Mucosa of descending colon (tissue), 3 donors: Measurements from ENCODE around the gene KCNQ5. TPM values are rescaled to one million over a fixed set of nuclear protein-coding genes. Genes with fewer than 3 reads are reported as not detected.

ENCODE experiments used
- ATAC-seq: fragments of 200-7000 bp; cut with Tn5 transposase; one replicate; pipeline ENCODE4 v1.9.1; 2020; ENCODE audit warnings: mild to moderate bottlenecking, moderate library complexity
- DNase-seq, 3 donors: peaks; one replicate each; pipeline ENCODE4 v3.0.0-alpha.2; 2020
- H3K36me3 ChIP-seq: fragments of 200-600 bp; one replicate; pipeline ENCODE4 v1.8.0; 2021; ENCODE audit warnings: low read depth, mild to moderate bottlenecking
- H3K4me1 ChIP-seq: fragments of 200-600 bp; one replicate; pipeline ENCODE4 v1.8.0; 2021; ENCODE audit warnings: low read depth, mild to moderate bottlenecking
- H3K4me3 ChIP-seq: fragments of 200-600 bp; one replicate; pipeline ENCODE4 v1.8.0; 2021; ENCODE audit warnings: mild to moderate bottlenecking
- H3K9me3 ChIP-seq: fragments of 200-600 bp; one replicate; pipeline ENCODE4 v1.8.0; 2021; ENCODE audit warnings: mild to moderate bottlenecking
- CTCF ChIP-seq: fragments of 200-600 bp; IDR thresholded peaks from one replicate; pipeline ENCODE4 v1.8.0; 2022; ENCODE audit warnings: antibody characterized with exemption, mild to moderate bottlenecking
- intact Hi-C, 2 donors: fragments of 100-400 bp; cut with DNase I in 1 of 2; cut with micrococcal nuclease in 1 of 2; formaldehyde crosslinking; loops; one replicate each; pipeline versions ENCODE4 v1.11.0 to v1.11.1; 2022; cut with DNase I, micrococcal nuclease
- total RNA-seq, 3 donors: library from RNA; stranded (reverse); fragmentation: NEBNext Ultra II Directional in 2 of 3; extraction: Animal tissue kit (Norgen Biotek cat#: 25700) in 2 of 3; gene quantifications; one replicate each; pipeline versions ENCODE4 v1.2.1 to v1.2.4, GENCODE V29; 2021 to 2023
- donor health status: DM: no; HTN: no; CAD: no; lungs with moderate emphysema.
- donor health status: DM: no; HTN: no; CAD: no.
- donor health status: DM: no; HTN: yes; CAD: no.

KCNQ5 gene
- total RNA-seq, 3 donors from 2014 or later: 0.14 to 2.3 (median 0.17) TPM

GRCh38 chr6:72716916-72717315 lies 95.1 kb downstream of the KCNQ5 start:
- DNase-seq: no peak
- no peak for TF ChIP-seq CTCF
- intact Hi-C loops: no loop called here
- no peaks in the 10 kb centered on the region for H3K9me3 ChIP-seq
- no peak for ATAC-seq
- H3K36me3 ChIP-seq: no peaks in the 10 kb centered on the region
- no peak overlapping the region for H3K4me3 ChIP-seq
- no peaks in the 10 kb centered on the region for H3K4me1 ChIP-seq

- H3K9me3 ChIP-seq: no peaks in the 10 kb centered on the region
- H3K4me1 ChIP-seq: no peaks in the 10 kb centered on the region
- no peak for ATAC-seq
- intact Hi-C loops: no loop called here
- no peak for DNase-seq
- TF ChIP-seq CTCF: no peak
- H3K4me3 ChIP-seq: no peak overlapping the region
- no peaks in the 10 kb centered on the region for H3K36me3 ChIP-seq
These were observed 98.6 kb downstream of the KCNQ5 start for GRCh38 chr6:72720464-72720863.

- TF ChIP-seq CTCF: no peak
- ATAC-seq (no peak), DNase-seq (no peak)
- Histone ChIP-seq H3K4me3 (no peak overlapping the region), H3K9me3 (no peaks in the 10 kb centered on the region), H3K4me1 (no peaks in the 10 kb centered on the region), H3K36me3 (no peaks in the 10 kb centered on the region)
- intact Hi-C loops: no loop called here
These were observed 99.5 kb downstream of the KCNQ5 start for GRCh38 chr6:72721346-72721745.

- no peaks in the 10 kb centered on the region for H3K4me1 ChIP-seq
- H3K36me3 ChIP-seq: no peaks in the 10 kb centered on the region
- TF ChIP-seq CTCF: no peak
- DNase-seq (no peak), ATAC-seq (no peak)
- no peak overlapping the region for H3K4me3 ChIP-seq
- intact Hi-C loops: no loop called here
- H3K9me3 ChIP-seq: no peaks in the 10 kb centered on the region
These were observed 102.7 kb downstream of the KCNQ5 start for GRCh38 chr6:72724545-72724944.

- Histone ChIP-seq H3K36me3 (no peaks in the 10 kb centered on the region), H3K4me3 (no peak overlapping the region), H3K9me3 (no peaks in the 10 kb centered on the region), H3K4me1 (no peaks in the 10 kb centered on the region)
- TF ChIP-seq CTCF: no peak
- DNase-seq (no peak), ATAC-seq (no peak)
- intact Hi-C loops: no loop called here
These were observed 107.0 kb downstream of the KCNQ5 start for GRCh38 chr6:72728706-72729343.

GRCh38 chr6:72733045-72733444 lies 111.2 kb downstream of the KCNQ5 start:
- intact Hi-C loops: no loop called here
- no peak for TF ChIP-seq CTCF
- H3K36me3 ChIP-seq: no peaks in the 10 kb centered on the region
- H3K4me3 ChIP-seq: no peak overlapping the region
- H3K9me3 ChIP-seq: no peaks in the 10 kb centered on the region
- no peaks in the 10 kb centered on the region for H3K4me1 ChIP-seq
- DNase-seq (no peak), ATAC-seq (no peak)
